Prostate gland (tissue), 2 donors: ENCODE measurements around the gene LFNG. TPM values are rescaled to one million over a fixed set of nuclear protein-coding genes. Genes with fewer than 3 reads are reported as not detected.
A peak's percentile ranks its signal among the peaks of the same experiment; 100 is the strongest.

Experiments
- DNase-seq: peaks from one replicate; pipeline ENCODE4 v3.0.0-alpha.2; 2019; ENCODE audit warnings: low spot score
- H3K27ac ChIP-seq, 2 donors: fragments of 200-600 bp; sonication (generic); 2 replicates each; pipeline ENCODE4 v1.5.1; 2017 to 2019
- H3K27me3 ChIP-seq: fragments of 200-600 bp; sonication (generic); replicated peaks from 2 replicates; pipeline ENCODE4 v1.5.1; 2019; ENCODE audit not compliant: insufficient read depth
- H3K36me3 ChIP-seq, 2 donors: fragments of 200-600 bp; sonication (generic); 1 replicate in 1 of 2; 2 replicates in 1 of 2; pipeline versions ENCODE4 v1.5.1 to v1.8.1; 2017 to 2019
- H3K4me1 ChIP-seq: fragments of 200-600 bp; sonication (generic); replicated peaks from 2 replicates; pipeline ENCODE4 v1.5.1; 2019
- H3K4me3 ChIP-seq, 2 donors: fragments of 200-600 bp; sonication (generic); 2 replicates each; pipeline ENCODE4 v1.5.1; 2017 to 2019
- H3K9me3 ChIP-seq: fragments of 200-600 bp; sonication (generic); 2 replicates; pipeline ENCODE4 v1.5.1; 2017
- CTCF ChIP-seq, 4 experiments: fragments of 200-600 bp in 2 of 4; fragments of 450-650 bp in 2 of 4; sonication (generic) in 2 of 4; IDR thresholded peaks; 1 replicate in 3 of 4; 2 replicates in 1 of 4; pipeline ENCODE4 v1.5.1; 2016 to 2019; ENCODE audit warnings: antibody characterized with exemption in 4 of 4, mild to moderate bottlenecking in 2 of 4, moderate library complexity in 2 of 4
- POLR2A ChIP-seq: fragments of 450-650 bp; IDR thresholded peaks from one replicate; pipeline ENCODE4 v1.6.1; 2016; ENCODE audit warnings: antibody characterized with exemption, mild to moderate bottlenecking
- POLR2AphosphoS5 ChIP-seq: sonication (generic); formaldehyde crosslinking; IDR thresholded peaks from one replicate; pipeline ENCODE4 v1.6.1; 2017; ENCODE audit warnings: antibody characterized with exemption
- WGBS: methylation state at CpG from one replicate; pipeline ENCODE4 v1.1.5; 2018; 5-methylcytosine and 5-hydroxymethylcytosine counted together
- intact Hi-C: fragments of 100-400 bp; cut with DNase I; formaldehyde crosslinking; loops from one replicate; pipeline ENCODE4 v1.14.2; 2022
- total RNA-seq, 2 donors: library from RNA; depleted of rRNA; stranded (reverse); fragments of >200 nt; gene quantifications; one replicate each; pipeline ENCODE4 v1.1.0, GENCODE V29; 2016

Gene LFNG
- total RNA-seq, 2 donors from 2014 or later = 45.6 to 51.7 TPM

GRCh38 chr7:2510909-2511768, 8.4 kb upstream of the LFNG start:
- Histone ChIP-seq H3K4me1 (peaks cover 36% of the 10 kb centered on the region), H3K36me3 (no peaks in the 10 kb centered on the region), H3K27ac (peak overlapping the region; percentile 85 to 87), H3K27me3 (no peaks in the 10 kb centered on the region), H3K9me3 (no peaks in the 10 kb centered on the region), H3K4me3 (peak overlapping the region in 1 of 2 donors; percentile 2)
- intact Hi-C loops = no loop called here
- peak; percentile 79 for DNase-seq
- TF ChIP-seq CTCF (IDR thresholded peaks at IDR 0.05) (no peak), POLR2AphosphoS5 (peak; percentile 46)
- WGBS = 32% methylated on average over 17 of the region's 27 CpGs

- Histone ChIP-seq H3K9me3 (no peaks in the 10 kb centered on the region), H3K4me3 (peak overlapping the region in 1 of 2 donors; percentile 2), H3K4me1 (peaks cover 36% of the 10 kb centered on the region), H3K27me3 (no peaks in the 10 kb centered on the region), H3K27ac (peak overlapping the region; percentile 85 to 87), H3K36me3 (no peaks in the 10 kb centered on the region)
- 39% methylated on average over 18 of the region's 18 CpGs for WGBS
- TF ChIP-seq POLR2AphosphoS5 (no peak), CTCF (IDR thresholded peaks at IDR 0.05) (no peak), POLR2A (no peak)
- no peak for DNase-seq
- intact Hi-C loops = no loop called here
Measured at GRCh38 chr7:2511769-2512168, 7.8 kb upstream of the LFNG start.

GRCh38 chr7:2512179-2512661, 7.4 kb upstream of the LFNG start:
- Histone ChIP-seq H3K27ac (peak overlapping the region; percentile 85 to 87), H3K4me3 (peak overlapping the region in 1 of 2 donors; percentile 2), H3K27me3 (no peaks in the 10 kb centered on the region), H3K36me3 (no peaks in the 10 kb centered on the region), H3K9me3 (no peaks in the 10 kb centered on the region), H3K4me1 (peaks cover 36% of the 10 kb centered on the region)
- peak; percentile 81 for DNase-seq
- intact Hi-C loops = no loop called here
- no peak for TF ChIP-seq CTCF (IDR thresholded peaks at IDR 0.05)
- TF ChIP-seq POLR2AphosphoS5 = peak; percentile 85
- 44% methylated on average over 12 of the region's 12 CpGs for WGBS

GRCh38 chr7:2512713-2513112, 6.9 kb upstream of the LFNG start:
- Histone ChIP-seq H3K9me3 (no peaks in the 10 kb centered on the region), H3K4me3 (no peak overlapping the region), H3K27ac (peak overlapping the region in 1 of 2 donors; percentile 85), H3K4me1 (peaks cover 36% of the 10 kb centered on the region), H3K27me3 (no peaks in the 10 kb centered on the region), H3K36me3 (no peaks in the 10 kb centered on the region)
- intact Hi-C loops = no loop called here
- DNase-seq = no peak
- TF ChIP-seq CTCF (IDR thresholded peaks at IDR 0.05) (no peak), POLR2AphosphoS5 (no peak), POLR2A (no peak)
- 94% methylated on average over 3 of the region's 3 CpGs for WGBS

- 96% methylated on average over 6 of the region's 7 CpGs for WGBS
- no peaks in the 10 kb centered on the region for H3K36me3 ChIP-seq
- H3K4me3 ChIP-seq = no peak overlapping the region
- intact Hi-C loops = no loop called here
- no peak for TF ChIP-seq POLR2A
- no peaks in the 10 kb centered on the region for H3K27me3 ChIP-seq
- H3K4me1 ChIP-seq = peaks cover 32% of the 10 kb centered on the region
- no peak overlapping the region for H3K27ac ChIP-seq
- H3K9me3 ChIP-seq = no peaks in the 10 kb centered on the region
- DNase-seq = no peak
Measured at GRCh38 chr7:2513702-2514101, 5.9 kb upstream of the LFNG start.
